ENCODE data around the gene CTDSPL. TPM values are rescaled to one million over a fixed set of nuclear protein-coding genes. Genes with fewer than 3 reads are reported as not detected.

Gene CTDSPL
- total and polyA plus RNA-seq, 2 of the 8 experiments (the other 6 are each of a cell fraction or from before 2014, with no cell fraction given) = 20.3 to 42.2 TPM

DNA sequence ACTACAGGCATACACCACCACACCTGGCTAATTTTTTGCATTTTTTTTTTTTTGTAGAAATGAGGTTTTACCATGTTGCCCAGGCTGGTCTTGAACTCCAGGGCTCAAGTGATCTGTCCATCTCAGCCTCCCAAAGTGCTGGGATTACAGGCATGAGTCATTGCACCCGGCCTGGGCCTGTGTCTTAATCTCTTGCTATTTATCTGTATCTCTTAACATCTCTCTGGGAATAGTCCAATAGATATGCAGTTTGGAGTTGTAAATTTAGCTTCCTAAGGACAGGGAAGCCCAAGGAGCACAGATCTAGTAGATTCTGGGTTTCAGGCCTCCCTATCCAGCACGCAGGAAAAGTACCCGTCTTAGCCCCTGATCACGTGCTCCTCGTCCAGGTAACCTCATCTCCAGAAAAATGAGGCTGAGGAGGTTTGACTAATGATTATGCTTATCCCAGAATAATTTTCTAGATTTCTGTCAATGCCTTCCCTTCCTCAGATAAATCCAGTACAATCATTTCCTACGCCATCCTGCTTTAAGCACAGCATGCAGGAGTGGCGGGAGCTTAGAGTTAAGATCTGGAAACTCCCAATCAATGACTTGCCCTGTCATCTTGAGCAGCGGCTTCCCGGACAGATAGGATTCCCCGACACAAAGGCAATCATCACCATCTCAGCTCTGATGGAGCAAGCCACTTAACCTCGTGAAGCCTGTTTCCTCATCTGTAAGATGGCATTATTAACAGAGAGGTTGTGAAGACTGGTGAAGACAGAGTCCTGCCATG, 12.3 kb upstream of the CTDSPL start:
- H3K18ac ChIP-seq (ENCODE audit: extremely low read depth, low read length) = no peak overlapping the region
- TF ChIP-seq HDAC6 (IDR thresholded peaks at IDR 0.05; ENCODE audit: low read depth, low read length) = no peak
- no peak for TF ChIP-seq CREB1 (IDR thresholded peaks at IDR 0.05)
- TF ChIP-seq RBBP5 (IDR thresholded peaks at IDR 0.05; ENCODE audit: borderline replicate concordance, low read depth, low read length) = no peak
- TF ChIP-seq ZNF274 (IDR thresholded peaks at IDR 0.05; ENCODE audit: borderline replicate concordance, extremely low read depth, low read length) = no peak
- no peak for TF ChIP-seq BACH1 (IDR thresholded peaks at IDR 0.05; ENCODE audit: low read length)
- no peak for TF ChIP-seq GTF2F1 (IDR thresholded peaks at IDR 0.05; ENCODE audit: borderline replicate concordance, low read depth, low read length)
- TF ChIP-seq SUZ12 (IDR thresholded peaks at IDR 0.05; ENCODE audit: low read length) = no peak
- no peak for TF ChIP-seq POU5F1 (IDR thresholded peaks at IDR 0.05; ENCODE audit: low read depth, low read length)
- TF ChIP-seq CTBP2 (IDR thresholded peaks at IDR 0.05; ENCODE audit: borderline replicate concordance, insufficient read depth, insufficient read length, low read length) = no peak
- TF ChIP-seq NANOG (IDR thresholded peaks at IDR 0.05; ENCODE audit: insufficient read depth, low read depth, low read length, poor library complexity, severe bottlenecking) = no peak
- H3K36me3 ChIP-seq (ENCODE audit: control insufficient read depth in 2 of 4, insufficient read depth in 4 of 4, low read length in 3 of 4) = no peaks in the 10 kb centered on the region
- H2BK5ac ChIP-seq (ENCODE audit: low read depth, low read length) = no peak overlapping the region
- H2BK12ac ChIP-seq (ENCODE audit: low read depth, low read length) = no peak overlapping the region
- H3K9me3 ChIP-seq (ENCODE audit: insufficient read depth in 2 of 2, low read depth in 1 of 2, low read length in 1 of 2) = peaks cover 0 to 3% of the 10 kb centered on the region in 2 experiments; a peak in 1 of 4 replicates
- WGBS, 2 experiments (ENCODE audit: extremely low coverage in 1 of 2, insufficient coverage in 1 of 2, insufficient read length in 1 of 2, insufficient replicate concordance in 2 of 2, low coverage in 1 of 2, low lambda C conversion rate in 2 of 2, missing lambda C conversion rate in 1 of 2) = 90% methylated on average over 11 of the region's 11 CpGs; no CpG with 5 or more reads in 1 of the 2 experiments
- no peak overlapping the region for H2BK120ac ChIP-seq (replicated peaks; ENCODE audit: low read depth, low read length)
- no peak overlapping the region for H2BK15ac ChIP-seq (ENCODE audit: low read length)
- no peak overlapping the region for H2AFZ ChIP-seq (ENCODE audit: low read length)
- H3K4me2 ChIP-seq (ENCODE audit: insufficient read depth in 1 of 2, low read depth in 2 of 2, low read length in 2 of 2) = no peak overlapping the region
- H3K23me2 ChIP-seq (ENCODE audit: low read depth, low read length) = no peaks in the 10 kb centered on the region
- H4K20me1 ChIP-seq (replicated peaks in 1 of 2; ENCODE audit: control insufficient read depth in 1 of 2, insufficient read depth in 2 of 2, low read length in 2 of 2) = no peaks in the 10 kb centered on the region
- no peak overlapping the region for H3K4me3 ChIP-seq (ENCODE audit: extremely low read depth in 1 of 4, insufficient read depth in 2 of 4, low read depth in 3 of 4, low read length in 4 of 4)
- no peaks in the 10 kb centered on the region for H3K79me2 ChIP-seq (ENCODE audit: control insufficient read depth in 1 of 2, insufficient read depth in 2 of 2, low read length in 2 of 2)
- no peak overlapping the region for H4K91ac ChIP-seq (replicated peaks; ENCODE audit: insufficient read length, low read length)
- DNase-seq (ENCODE audit: low read depth in 1 of 2, low spot score in 2 of 2) (no peak), FAIRE-seq (no peak)
- no peak overlapping the region for H2AK5ac ChIP-seq (ENCODE audit: low read depth, low read length)
- H3K79me1 ChIP-seq (ENCODE audit: low read depth, low read length) = no peaks in the 10 kb centered on the region
- peaks cover 0 to 2% (median under 1%) of the 10 kb centered on the region in 4 experiments; a peak in 3 of 7 replicates for H3K4me1 ChIP-seq (replicated peaks in 1 of 4; ENCODE audit: control insufficient read depth in 3 of 4, insufficient read depth in 4 of 4, low read length in 3 of 4)
- POLR2A ChIA-PET (ENCODE audit: partially characterized antibody) = no interaction called here
- H4K5ac ChIP-seq (ENCODE audit: insufficient read length, low read depth, low read length) = no peak overlapping the region
- CTCF ChIA-PET (ENCODE audit: partially characterized antibody) = interaction anchor here (0.7 to 0.9 kb wide), 3 partner anchors 8 to 356 kb away, joined by 3 read pairs; no protein-coding TSS in a partner anchor
- no peaks in the 10 kb centered on the region for H3K27me3 ChIP-seq (replicated peaks in 1 of 4; ENCODE audit: control insufficient read depth in 3 of 4, extremely low read depth in 1 of 4, insufficient read depth in 3 of 4, low read length in 3 of 4)
- H3K14ac ChIP-seq (ENCODE audit: insufficient read length) = no peak overlapping the region
- H3K23ac ChIP-seq (ENCODE audit: insufficient read length) = no peak overlapping the region
- no peak overlapping the region for H2BK20ac ChIP-seq (ENCODE audit: low read length)
- no peak overlapping the region for H3K4ac ChIP-seq (replicated peaks; ENCODE audit: insufficient read length, low read depth, low read length)
- no peak overlapping the region for H3K9ac ChIP-seq (replicated peaks in 1 of 4; ENCODE audit: extremely low read depth in 1 of 4, low read depth in 3 of 4, low read length in 3 of 4)
- H3K56ac ChIP-seq (replicated peaks; ENCODE audit: insufficient read length, low read depth, low read length) = no peak overlapping the region
- no peak overlapping the region for H3K27ac ChIP-seq (ENCODE audit: low read depth, low read length)
- H4K8ac ChIP-seq (ENCODE audit: extremely low read depth, insufficient read depth, low read length) = no peak overlapping the region
